Activated T-cell treated with anti-CD3 and anti-CD28 coated beads, Interleukin-2, amount 50 U/mL, for 48 hours (primary cell): ENCODE measurements around the gene TMEM101.
"Not testable (repeated sequence)": the region's sequence is repeated elsewhere in the genome, so short reads cannot be mapped to it uniquely, and the experiment has no call there.

Experiments used
- DNase-seq, 2 experiments: peaks; one replicate each; pipeline ENCODE4 v3.0.0-alpha.2; 2020

Gene TMEM101

DNA sequence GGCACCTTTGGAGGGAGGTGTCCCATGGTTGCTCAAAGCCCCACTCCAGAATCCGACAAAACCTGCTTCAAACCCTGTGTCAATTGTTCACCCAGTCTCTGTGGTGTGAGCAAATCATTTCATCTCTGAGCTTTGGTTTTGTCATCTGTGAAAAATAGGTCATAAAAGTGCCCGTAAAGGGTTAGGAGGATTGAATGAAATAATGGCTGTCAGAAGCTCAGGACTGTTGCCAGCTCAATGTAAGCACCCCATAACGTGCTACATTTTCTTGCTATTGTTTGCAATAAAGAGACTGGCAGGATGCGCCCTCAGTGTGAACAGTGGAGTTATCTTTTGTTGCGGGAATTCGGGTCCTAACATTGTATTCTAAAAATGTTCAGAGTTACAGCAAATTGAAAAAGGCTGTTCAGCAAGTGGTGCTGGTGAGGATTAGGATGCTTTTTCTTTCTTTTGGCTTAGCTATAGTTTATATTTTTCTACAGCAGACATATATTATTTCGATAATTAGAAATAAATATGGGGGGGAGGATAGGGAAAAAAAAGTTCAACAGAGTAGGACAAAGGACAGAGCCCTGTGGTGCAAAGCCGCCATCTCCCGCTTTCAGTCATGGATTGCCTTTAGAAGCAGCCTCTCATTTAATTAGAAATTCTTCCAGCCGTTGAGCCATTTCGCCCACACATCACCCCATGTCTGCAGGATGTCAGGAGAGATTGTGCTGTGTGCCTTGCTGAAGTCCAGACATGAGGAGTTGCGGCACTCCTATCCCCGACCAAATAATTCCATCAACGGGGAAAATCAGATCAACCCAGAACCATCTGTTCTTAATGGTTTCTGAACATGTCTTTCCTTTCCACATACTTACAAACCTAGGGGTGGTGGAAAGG, 40.1 kb downstream of the TMEM101 start:
- no peak for DNase-seq

DNA sequence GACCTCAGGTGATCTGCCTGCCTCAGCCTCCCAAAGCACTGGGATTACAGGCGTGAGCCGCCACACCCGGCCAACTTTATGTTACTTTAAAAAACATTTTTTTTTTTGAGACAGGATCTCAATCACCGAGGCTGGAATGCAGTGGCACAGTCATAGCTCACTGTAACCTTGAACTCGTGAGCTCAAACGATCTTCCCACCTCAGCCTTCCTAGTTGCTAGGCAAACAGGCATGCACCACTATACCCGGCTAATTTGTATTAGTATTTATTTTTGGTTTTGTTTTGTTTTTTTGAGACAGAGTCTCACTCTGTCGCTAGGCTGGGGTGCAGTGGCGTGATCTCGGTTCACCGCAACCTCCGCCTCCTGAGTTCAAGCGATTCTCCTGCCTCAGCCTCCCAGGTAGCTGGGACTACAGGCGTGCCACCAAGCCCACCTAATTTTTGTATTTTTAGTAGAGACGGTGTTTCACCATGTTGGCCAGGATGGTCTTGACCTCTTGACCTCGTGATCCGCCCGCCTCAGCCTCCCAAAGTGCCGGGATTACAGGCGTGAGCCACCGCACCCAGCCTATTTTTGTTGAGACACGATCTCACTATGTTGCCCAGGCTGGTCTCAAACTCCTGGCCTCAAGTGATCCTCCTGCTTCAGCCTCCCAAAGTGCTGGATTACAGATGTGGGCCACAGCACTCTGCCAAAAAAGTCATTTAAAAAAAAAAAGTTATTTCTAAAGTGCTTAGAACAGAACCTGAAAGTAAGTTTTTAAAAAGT, 42.1 kb downstream of the TMEM101 start:
- not testable (repeated sequence) for DNase-seq

DNA sequence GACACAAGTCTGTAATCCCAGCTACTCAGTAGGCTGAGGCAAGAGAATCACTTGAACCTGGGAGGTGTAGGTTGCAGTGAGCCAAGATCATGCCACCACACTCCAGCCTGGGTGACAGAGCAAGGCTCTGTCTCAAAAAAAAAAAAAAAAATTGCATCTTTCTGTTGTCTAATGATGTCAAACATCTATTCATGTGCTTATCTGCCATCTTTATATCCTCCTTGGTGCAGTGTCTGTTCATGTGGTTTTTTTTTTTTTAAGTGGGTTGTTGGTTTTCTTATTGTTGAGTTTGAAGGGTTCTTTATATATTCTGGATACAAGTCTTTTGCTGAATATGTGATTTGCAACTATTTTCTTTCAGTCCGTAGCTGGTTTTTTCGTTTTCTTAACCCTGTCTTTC, 43.3 kb downstream of the TMEM101 start:
- DNase-seq: not testable (repeated sequence)

DNA sequence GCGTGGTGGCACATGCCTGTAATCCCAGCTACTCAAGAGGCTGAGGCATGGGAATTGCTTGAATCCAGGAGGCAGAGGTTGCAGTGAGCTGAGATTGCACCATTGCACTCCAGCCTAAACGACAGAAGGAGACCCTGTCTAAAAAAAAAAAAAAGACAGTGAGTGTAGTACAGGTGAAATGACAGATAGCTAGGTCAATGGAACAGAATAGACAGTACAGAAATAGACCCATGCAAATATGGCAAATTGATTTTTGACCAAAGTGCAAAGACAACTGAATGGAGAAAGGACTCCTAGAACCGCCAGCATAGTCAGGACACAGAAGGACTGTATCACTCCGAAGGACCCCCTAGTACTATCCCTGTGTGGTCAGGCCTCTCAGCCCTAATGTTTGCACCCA, 44.4 kb downstream of the TMEM101 start:
- no peak for DNase-seq

DNA sequence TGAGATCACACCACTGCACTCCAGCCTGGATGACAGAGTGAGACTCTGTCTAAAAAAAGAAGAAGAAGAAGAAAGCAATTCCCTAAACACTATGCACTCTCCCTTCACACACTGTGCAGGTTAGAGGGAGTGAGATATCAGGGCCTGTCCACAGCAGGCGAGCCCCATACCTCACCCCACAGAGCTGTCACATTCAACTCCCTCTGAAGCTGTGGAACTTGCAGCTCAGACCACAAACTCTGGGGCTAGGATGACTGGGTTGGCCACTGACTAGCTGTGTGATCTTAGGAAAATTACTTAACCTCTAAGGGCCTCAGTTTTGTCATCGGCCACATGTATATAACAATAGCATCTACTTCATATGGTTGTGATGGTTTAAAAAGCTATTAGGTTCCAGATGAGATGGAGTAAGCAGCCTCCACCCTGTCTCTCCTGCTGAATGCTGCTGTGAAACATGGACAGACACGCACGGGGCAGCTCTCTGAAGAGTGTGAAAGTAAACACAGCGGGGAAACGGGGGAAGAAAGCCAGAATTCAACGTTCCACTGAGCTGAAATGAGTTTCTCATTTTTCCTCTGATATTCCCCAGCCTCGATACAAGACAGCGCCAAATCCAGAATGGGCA, 47.4 kb downstream of the TMEM101 start:
- DNase-seq: no peak

DNA sequence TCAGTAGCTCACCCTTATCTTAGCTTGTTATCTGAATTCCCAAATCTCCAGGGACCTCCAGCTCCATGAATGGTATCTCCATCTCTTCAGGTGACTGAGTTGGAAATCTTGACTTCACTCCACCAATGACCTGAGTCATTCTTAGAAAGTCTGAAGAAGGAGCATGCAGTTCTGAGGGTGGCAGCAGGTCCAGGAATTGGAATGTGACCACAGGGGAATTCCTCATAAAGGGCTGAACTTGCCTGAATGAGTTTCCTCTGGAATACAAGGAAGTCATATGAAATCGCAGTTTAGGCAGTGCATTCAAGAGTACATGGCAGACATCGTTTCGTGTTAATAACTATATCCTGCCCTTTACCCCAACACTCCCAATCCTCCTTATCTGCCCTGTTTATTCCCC, 48.5 kb downstream of the TMEM101 start:
- DNase-seq: no peak

DNA sequence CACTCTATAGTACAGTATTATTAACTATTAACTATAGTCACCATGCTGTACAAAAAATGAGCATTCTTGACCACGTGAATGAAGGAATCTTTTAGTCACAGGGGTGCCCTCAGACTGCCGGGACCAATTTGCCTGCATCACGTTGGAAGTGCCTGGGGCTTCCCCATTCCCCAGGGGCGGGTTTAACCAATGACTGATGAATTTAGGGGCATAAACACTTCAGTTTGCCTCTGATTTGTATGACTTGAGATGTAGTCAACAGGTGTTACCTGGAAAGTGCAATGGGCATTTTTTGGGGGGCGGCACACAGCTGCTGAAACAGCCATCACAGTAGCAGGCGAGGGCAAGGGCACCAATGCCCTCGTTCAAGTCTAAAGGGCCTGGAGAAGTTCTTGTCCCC, 52.3 kb downstream of the TMEM101 start:
- no peak for DNase-seq

DNA sequence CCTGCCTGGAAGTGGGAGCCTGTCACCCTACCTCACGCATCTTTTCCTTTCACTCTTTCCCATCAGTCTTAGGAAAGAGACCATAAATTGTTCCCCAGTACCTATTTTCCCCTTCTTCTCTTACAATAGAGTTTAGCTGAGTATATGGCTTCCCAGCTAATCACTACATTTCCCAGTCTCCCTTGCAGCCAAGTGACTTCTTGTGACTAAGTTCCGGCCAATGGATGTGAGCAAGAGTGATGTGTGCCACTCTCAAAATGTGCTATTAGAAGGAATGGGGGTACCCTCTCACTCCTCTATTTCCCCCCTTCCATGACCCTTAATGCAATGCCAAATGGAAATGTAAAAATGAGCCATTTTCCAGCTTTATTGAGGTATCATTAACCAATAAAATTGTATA, 52.8 kb downstream of the TMEM101 start:
- no peak for DNase-seq

DNA sequence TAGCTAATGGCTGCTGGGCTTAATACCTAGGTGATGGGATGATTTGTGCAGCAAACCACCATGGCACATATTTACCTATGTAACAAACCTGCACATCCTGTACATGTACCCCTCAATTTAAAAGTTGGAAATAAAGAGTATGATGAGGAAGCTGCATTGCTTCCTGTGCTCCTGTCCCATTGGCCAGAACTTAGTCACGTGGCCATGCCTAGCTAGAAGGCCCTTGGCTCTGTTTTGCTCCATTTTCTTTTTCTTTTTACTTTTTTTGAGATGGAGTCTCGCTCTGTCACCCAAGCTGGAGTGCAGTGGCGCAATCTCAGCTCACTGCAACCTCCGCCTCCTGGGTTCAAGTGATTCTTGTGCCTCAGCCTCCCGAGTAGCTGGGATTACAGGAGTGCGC, 53.5 kb downstream of the TMEM101 start:
- DNase-seq: not testable (repeated sequence)
